Neural crest cell (in vitro differentiated cells): ENCODE measurements around the gene PTCRA. TPM values are rescaled to one million over a fixed set of nuclear protein-coding genes. Genes with fewer than 3 reads are reported as not detected.
A peak's percentile ranks its signal among the peaks of the same experiment; 100 is the strongest.

Experiments
- DNase-seq: peaks from one replicate; pipeline ENCODE4 v3.0.0; 2021; ENCODE audit warnings: low read depth, mixed read lengths, low spot score
- H3K27ac Mint-ChIP-seq: one replicate; pipeline ENCODE4 v1.8.0; 2021; ENCODE audit warnings: mild to moderate bottlenecking, mixed read lengths; ENCODE audit not compliant: unreplicated experiment
- H3K27me3 Mint-ChIP-seq: 2 replicates; pipeline ENCODE4 v1.8.0; 2021; ENCODE audit warnings: low read depth, mild to moderate bottlenecking, mixed read lengths
- H3K36me3 Mint-ChIP-seq: 2 replicates; pipeline ENCODE4 v1.8.0; 2021; ENCODE audit warnings: low read depth, mild to moderate bottlenecking, mixed read lengths
- H3K4me1 Mint-ChIP-seq: 2 replicates; pipeline ENCODE4 v1.8.0; 2021; ENCODE audit warnings: mixed read lengths
- H3K4me3 Mint-ChIP-seq: one replicate; pipeline ENCODE4 v1.8.0; 2021; ENCODE audit warnings: mild to moderate bottlenecking, mixed read lengths
- H3K9me3 Mint-ChIP-seq: 2 replicates; pipeline ENCODE4 v1.8.0; 2021; ENCODE audit warnings: mixed read lengths
- total RNA-seq: library from RNA; stranded (reverse); gene quantifications from 2 replicates; pipeline ENCODE4 v1.2.1, GENCODE V29; 2021
- TF ChIP-seq, protein P1 (sequence below): fragments of 200-600 bp; sonication (generic); conservative IDR thresholded peaks from 2 replicates; pipeline ENCODE4 v1.5.0; 2021; ENCODE audit warnings: antibody characterized with exemption, mild to moderate bottlenecking

Gene PTCRA
- total RNA-seq, 1 donor from 2014 or later, result not detected

DNA sequence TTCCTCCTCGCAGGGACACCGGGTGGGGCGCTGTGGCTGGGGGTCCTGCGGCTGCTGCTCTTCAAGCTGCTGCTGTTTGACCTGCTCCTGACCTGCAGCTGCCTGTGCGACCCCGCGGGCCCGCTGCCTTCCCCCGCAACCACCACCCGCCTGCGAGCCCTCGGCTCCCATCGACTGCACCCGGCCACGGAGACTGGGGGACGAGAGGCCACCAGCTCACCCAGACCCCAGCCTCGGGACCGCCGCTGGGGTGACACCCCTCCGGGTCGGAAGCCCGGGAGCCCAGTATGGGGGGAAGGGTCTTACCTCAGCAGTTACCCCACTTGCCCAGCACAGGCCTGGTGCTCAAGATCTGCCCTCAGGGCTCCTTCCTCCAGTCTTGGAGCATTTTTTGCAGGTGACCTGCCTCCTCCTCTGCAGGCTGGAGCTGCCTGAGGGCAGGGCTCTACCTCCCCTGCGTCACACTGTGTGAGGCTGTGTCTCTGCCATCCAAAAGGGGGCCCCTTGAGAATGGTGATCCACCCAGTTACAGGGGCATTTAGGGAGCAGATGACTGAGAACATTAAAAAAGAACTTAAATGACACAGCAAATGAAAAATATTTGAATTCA lies 9.5 kb downstream of the PTCRA start:
- peaks cover 18% of the 10 kb centered on the region for H3K4me1 Mint-ChIP-seq
- no peaks in the 10 kb centered on the region for H3K27me3 Mint-ChIP-seq
- no peaks in the 10 kb centered on the region for H3K36me3 Mint-ChIP-seq
- H3K27ac Mint-ChIP-seq, result no peak overlapping the region
- no peaks in the 10 kb centered on the region for H3K9me3 Mint-ChIP-seq
- DNase-seq, result no peak
- H3K4me3 Mint-ChIP-seq, result peak overlapping the region; percentile 20
- TF ChIP-seq, protein P1, sequence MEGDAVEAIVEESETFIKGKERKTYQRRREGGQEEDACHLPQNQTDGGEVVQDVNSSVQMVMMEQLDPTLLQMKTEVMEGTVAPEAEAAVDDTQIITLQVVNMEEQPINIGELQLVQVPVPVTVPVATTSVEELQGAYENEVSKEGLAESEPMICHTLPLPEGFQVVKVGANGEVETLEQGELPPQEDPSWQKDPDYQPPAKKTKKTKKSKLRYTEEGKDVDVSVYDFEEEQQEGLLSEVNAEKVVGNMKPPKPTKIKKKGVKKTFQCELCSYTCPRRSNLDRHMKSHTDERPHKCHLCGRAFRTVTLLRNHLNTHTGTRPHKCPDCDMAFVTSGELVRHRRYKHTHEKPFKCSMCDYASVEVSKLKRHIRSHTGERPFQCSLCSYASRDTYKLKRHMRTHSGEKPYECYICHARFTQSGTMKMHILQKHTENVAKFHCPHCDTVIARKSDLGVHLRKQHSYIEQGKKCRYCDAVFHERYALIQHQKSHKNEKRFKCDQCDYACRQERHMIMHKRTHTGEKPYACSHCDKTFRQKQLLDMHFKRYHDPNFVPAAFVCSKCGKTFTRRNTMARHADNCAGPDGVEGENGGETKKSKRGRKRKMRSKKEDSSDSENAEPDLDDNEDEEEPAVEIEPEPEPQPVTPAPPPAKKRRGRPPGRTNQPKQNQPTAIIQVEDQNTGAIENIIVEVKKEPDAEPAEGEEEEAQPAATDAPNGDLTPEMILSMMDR, result no peak

GRCh38 chr6:42928986-42929820 lies 13.3 kb downstream of the PTCRA start, which contains the start of gene CNPY3:
CNPY3 (plus strand) TSS chr6:42929480; CDS start chr6:42929571, 91 bp downstream.
- peak within 1 kb of the TSS; percentile 99 for H3K27ac Mint-ChIP-seq
- TF ChIP-seq, protein P1, result no peak
- DNase-seq, result peak; percentile 86
- no peaks in the 10 kb centered on the region for H3K9me3 Mint-ChIP-seq
- peak within 1 kb of the TSS; percentile 100 for H3K4me3 Mint-ChIP-seq
- H3K36me3 Mint-ChIP-seq, result no peaks in the 10 kb centered on the region
- H3K27me3 Mint-ChIP-seq, result no peaks in the 10 kb centered on the region
- H3K4me1 Mint-ChIP-seq, result peaks cover 42% of the 10 kb centered on the region

DNA sequence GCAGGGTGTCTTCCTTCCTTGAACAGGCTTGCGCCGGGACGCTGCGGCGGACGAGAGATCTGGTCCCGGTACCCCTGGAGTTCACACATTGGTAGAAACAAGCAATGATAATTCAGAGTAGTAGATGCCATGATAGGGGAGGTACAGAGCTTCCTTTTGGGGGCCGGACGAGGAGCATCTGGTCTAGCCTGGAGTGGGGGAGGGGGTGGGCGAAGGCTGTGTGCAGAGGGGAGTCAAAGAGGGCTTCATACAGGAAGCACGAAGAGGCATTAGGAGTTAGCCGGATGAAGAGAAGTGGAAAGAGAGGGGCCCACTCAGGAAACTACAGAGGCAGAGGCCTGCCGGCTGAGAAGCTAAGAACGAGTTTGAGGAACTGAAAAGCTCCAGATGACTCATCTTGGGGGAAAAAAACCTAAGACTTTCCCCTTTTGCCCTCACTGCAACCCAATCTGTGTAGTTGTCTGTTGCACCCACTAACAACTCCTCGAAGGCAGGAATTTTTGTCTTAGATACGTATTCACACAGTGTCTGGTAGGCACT lies 14.0 kb downstream of the PTCRA start:
- Mint-ChIP-seq H3K27me3 (no peaks in the 10 kb centered on the region), H3K36me3 (no peaks in the 10 kb centered on the region), H3K4me1 (peaks cover 42% of the 10 kb centered on the region), H3K4me3 (peak overlapping the region; percentile 100), H3K9me3 (no peaks in the 10 kb centered on the region), H3K27ac (peak overlapping the region; percentile 99)
- TF ChIP-seq, protein P1, result no peak
- no peak for DNase-seq

DNA sequence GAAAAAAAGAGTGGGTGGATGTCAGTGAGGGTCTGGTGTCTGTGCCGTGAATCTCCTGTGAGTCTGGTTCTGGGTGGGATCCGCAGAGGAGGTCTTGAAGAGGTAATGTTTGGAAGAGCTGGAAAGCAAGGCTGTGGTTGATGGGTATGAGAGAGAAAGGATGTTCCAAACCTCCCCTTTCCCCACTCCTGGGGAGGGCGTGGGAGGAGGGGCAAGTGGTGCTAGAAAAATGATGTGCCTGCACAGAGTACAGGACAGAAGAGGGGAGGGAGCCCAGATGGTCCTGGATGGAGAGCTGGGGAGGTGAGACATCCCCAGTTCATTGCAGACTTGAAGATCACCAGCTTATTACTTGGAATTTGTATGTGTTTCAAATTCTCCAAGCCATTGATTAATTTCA lies 16.6 kb downstream of the PTCRA start:
- H3K27me3 Mint-ChIP-seq, result no peaks in the 10 kb centered on the region
- no peak for DNase-seq
- TF ChIP-seq, protein P1, result no peak
- peak overlapping the region; percentile 83 for H3K4me3 Mint-ChIP-seq
- H3K9me3 Mint-ChIP-seq, result no peaks in the 10 kb centered on the region
- H3K27ac Mint-ChIP-seq, result peak overlapping the region; percentile 23
- no peaks in the 10 kb centered on the region for H3K36me3 Mint-ChIP-seq
- peaks cover 42% of the 10 kb centered on the region for H3K4me1 Mint-ChIP-seq

- peaks cover 3% of the 10 kb centered on the region for H3K36me3 Mint-ChIP-seq
- TF ChIP-seq, protein P1, result no peak
- H3K4me3 Mint-ChIP-seq, result peak overlapping the region; percentile 8
- DNase-seq, result no peak
- H3K4me1 Mint-ChIP-seq, result peaks cover 42% of the 10 kb centered on the region
- H3K27me3 Mint-ChIP-seq, result no peaks in the 10 kb centered on the region
- H3K27ac Mint-ChIP-seq, result no peak overlapping the region
- no peaks in the 10 kb centered on the region for H3K9me3 Mint-ChIP-seq
These were observed 17.4 kb downstream of the PTCRA start for GRCh38 chr6:42933205-42933604.
